HL-60 (cell line): Measurements from ENCODE around the gene TMEM61.

Experiments used
- DNase-seq, 2 experiments: peaks; one replicate each; pipeline ENCODE4 v3.0.0-alpha.2; 2010 to 2020; ENCODE audit warnings: low read depth in 1 of 2, low spot score in 1 of 2
- H3K27ac ChIP-seq: fragments of 250-450 bp; sonication (Bioruptor Pico); replicated peaks from 2 replicates; pipeline ENCODE4 v1.5.1; 2020; ENCODE audit warnings: mild to moderate bottlenecking, moderate library complexity
- H3K27me3 ChIP-seq: fragments of 250-450 bp; sonication (Bioruptor Pico); 2 replicates; pipeline ENCODE4 v1.5.1; 2021; ENCODE audit warnings: mild to moderate bottlenecking, moderate library complexity; ENCODE audit not compliant: insufficient read depth, poor library complexity, severe bottlenecking
- H3K4me3 ChIP-seq: replicated peaks from 2 replicates; pipeline ENCODE4 v1.5.1; 2011; ENCODE audit warnings: mild to moderate bottlenecking, control low read depth, low read length; ENCODE audit not compliant: insufficient read depth
- GABPA ChIP-seq: IDR thresholded peaks from 2 replicates; pipeline ENCODE4 v1.6.1; 2012; ENCODE audit warnings: low read depth
- POLR2AphosphoS5 ChIP-seq: IDR thresholded peaks from 2 replicates; pipeline ENCODE4 v1.6.1; 2012; ENCODE audit warnings: low read depth
- SPI1 ChIP-seq: IDR thresholded peaks from 2 replicates; pipeline ENCODE4 v1.6.1; 2012; ENCODE audit warnings: low read depth, mild to moderate bottlenecking, borderline replicate concordance
- TF ChIP-seq, protein P1 (sequence below): IDR thresholded peaks from 2 replicates; pipeline ENCODE4 v1.6.1; 2012; ENCODE audit warnings: low read depth; ENCODE audit not compliant: insufficient replicate concordance
- TF ChIP-seq, protein P2 (sequence below): IDR thresholded peaks from one replicate; pipeline ENCODE4 v1.5.1; 2011; ENCODE audit warnings: low read length, control low read depth, inconsistent platforms; ENCODE audit not compliant: insufficient read depth

The TMEM61 gene

DNA sequence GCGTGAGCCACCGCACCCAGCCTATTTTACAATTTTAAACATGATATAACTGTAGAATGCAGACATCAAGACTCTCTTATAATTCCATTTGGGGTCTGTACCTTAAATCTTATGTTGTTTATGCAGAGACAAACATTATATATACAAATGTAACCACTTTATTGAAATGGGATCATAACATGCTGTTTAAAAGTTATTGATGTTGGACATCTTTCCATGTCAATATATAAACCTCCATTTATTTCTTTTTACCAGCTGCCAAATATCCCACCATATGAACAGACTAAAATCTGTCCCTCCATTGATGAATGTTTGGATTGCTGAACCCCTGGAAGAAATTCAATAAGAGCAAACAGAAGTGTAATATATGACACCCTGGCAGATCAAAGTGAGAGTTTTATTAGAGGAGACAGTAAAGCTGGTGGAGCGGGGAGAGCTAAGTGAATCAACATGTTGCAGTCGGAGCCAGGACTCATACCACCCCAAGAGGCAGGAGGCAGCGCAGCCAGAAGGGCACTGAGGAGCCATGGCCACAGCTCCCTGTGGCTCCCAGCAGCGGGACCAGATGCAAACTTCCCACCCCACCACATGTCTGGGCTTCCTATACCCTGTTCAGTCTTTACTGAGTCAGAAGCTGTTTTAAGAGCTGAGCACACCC lies 54.2 kb downstream of the TMEM61 start:
- Histone ChIP-seq H3K4me3 (no peak overlapping the region), H3K27me3 (peaks cover 21% of the 10 kb centered on the region), H3K27ac (no peak overlapping the region)
- DNase-seq = no peak
- TF ChIP-seq POLR2AphosphoS5 (no peak), SPI1 (no peak), GABPA (no peak)
- TF ChIP-seq, protein P1, sequence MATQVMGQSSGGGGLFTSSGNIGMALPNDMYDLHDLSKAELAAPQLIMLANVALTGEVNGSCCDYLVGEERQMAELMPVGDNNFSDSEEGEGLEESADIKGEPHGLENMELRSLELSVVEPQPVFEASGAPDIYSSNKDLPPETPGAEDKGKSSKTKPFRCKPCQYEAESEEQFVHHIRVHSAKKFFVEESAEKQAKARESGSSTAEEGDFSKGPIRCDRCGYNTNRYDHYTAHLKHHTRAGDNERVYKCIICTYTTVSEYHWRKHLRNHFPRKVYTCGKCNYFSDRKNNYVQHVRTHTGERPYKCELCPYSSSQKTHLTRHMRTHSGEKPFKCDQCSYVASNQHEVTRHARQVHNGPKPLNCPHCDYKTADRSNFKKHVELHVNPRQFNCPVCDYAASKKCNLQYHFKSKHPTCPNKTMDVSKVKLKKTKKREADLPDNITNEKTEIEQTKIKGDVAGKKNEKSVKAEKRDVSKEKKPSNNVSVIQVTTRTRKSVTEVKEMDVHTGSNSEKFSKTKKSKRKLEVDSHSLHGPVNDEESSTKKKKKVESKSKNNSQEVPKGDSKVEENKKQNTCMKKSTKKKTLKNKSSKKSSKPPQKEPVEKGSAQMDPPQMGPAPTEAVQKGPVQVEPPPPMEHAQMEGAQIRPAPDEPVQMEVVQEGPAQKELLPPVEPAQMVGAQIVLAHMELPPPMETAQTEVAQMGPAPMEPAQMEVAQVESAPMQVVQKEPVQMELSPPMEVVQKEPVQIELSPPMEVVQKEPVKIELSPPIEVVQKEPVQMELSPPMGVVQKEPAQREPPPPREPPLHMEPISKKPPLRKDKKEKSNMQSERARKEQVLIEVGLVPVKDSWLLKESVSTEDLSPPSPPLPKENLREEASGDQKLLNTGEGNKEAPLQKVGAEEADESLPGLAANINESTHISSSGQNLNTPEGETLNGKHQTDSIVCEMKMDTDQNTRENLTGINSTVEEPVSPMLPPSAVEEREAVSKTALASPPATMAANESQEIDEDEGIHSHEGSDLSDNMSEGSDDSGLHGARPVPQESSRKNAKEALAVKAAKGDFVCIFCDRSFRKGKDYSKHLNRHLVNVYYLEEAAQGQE = no peak
- TF ChIP-seq, protein P2, sequence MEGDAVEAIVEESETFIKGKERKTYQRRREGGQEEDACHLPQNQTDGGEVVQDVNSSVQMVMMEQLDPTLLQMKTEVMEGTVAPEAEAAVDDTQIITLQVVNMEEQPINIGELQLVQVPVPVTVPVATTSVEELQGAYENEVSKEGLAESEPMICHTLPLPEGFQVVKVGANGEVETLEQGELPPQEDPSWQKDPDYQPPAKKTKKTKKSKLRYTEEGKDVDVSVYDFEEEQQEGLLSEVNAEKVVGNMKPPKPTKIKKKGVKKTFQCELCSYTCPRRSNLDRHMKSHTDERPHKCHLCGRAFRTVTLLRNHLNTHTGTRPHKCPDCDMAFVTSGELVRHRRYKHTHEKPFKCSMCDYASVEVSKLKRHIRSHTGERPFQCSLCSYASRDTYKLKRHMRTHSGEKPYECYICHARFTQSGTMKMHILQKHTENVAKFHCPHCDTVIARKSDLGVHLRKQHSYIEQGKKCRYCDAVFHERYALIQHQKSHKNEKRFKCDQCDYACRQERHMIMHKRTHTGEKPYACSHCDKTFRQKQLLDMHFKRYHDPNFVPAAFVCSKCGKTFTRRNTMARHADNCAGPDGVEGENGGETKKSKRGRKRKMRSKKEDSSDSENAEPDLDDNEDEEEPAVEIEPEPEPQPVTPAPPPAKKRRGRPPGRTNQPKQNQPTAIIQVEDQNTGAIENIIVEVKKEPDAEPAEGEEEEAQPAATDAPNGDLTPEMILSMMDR = no peak

DNA sequence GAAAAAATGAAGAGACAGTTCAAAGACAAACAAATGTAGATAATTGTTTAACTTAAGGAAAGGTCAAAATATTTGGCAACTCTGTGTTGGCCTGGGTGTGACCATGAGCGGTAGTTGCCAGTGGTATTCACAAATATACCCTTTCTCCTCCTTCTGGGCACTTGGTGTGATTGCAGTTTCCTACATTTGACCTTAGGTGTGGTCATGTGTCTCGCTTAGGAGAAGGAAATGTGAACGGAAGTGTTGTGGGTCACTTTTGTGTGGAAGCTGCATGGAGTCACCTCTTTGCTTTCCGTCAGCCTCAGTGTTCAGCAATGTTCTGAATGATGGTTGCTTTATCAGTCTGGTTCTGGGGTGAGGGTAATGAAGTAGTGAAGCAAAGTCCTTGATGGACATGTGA lies 55.5 kb downstream of the TMEM61 start:
- H3K4me3 ChIP-seq = no peak overlapping the region
- H3K27ac ChIP-seq = no peak overlapping the region; the same call in 1 of the 2 replicates
- peaks cover 34% of the 10 kb centered on the region for H3K27me3 ChIP-seq
- no peak for TF ChIP-seq GABPA
- no peak for TF ChIP-seq POLR2AphosphoS5
- TF ChIP-seq, protein P2 = no peak
- peak; percentile 20 to 49 for DNase-seq

DNA sequence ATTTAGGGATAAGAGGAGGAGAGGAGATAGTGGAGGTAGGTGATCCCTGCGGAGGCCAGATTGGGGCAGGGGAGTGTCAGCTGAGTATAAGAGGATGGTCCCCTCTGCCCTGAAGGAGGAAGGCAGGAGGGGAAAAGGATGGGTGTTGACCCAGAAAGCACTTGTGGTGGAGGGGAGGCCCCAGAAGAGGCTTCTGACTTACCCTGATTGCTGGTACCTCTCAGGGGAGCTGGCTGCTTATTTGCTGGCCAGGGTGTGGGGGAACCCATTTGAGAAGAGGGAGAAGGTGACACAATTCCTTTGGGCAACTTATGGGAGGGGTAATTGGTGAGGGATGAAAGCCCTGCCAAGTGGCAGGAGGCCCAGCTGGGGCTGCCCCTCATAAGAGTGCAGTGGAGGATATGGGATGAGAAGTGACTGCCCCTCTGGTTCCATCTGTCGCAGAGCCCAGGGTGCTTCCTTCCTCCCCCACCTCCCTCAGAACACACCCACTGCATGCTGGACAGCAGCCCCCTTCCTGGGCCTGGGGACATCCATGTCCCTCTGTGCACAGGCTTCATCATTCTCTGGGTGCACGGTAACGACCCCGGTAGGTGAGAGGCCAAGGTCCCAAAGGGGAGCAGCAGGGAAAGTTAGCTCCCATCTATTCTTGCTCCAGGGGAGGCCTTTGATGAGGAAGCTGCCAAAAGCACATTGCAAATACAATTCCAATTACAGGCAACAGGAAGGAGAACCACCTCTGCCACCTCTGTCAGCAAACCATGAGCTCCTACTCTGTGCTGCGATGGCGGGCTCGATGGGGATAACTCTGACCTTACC lies 57.5 kb downstream of the TMEM61 start:
- no peak for TF ChIP-seq GABPA
- TF ChIP-seq, protein P1 = no peak
- no peak for TF ChIP-seq POLR2AphosphoS5
- no peak for TF ChIP-seq SPI1
- TF ChIP-seq, protein P2 = no peak
- peaks cover 40% of the 10 kb centered on the region for H3K27me3 ChIP-seq

DNA sequence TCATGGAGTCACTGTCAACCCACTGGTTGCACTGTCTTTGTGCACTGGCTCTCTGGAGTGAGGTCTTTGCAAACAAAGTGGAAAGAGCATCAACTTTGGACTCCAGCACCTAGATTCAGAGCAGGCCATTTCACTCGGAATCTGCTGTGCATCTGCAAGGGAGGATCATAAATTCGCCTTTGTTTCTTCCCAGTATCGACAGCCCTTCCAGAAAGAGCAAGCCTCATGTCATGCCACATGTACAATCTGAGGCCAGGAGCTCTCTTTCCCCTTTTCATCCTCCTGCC lies 58.1 kb downstream of the TMEM61 start:
- Histone ChIP-seq H3K4me3 (no peak overlapping the region), H3K27ac (no peak overlapping the region), H3K27me3 (peaks cover 40% of the 10 kb centered on the region)
- DNase-seq = no peak
- TF ChIP-seq SPI1 = no peak
- TF ChIP-seq GABPA = no peak
- no peak for TF ChIP-seq POLR2AphosphoS5
- TF ChIP-seq, protein P1 = no peak
- TF ChIP-seq, protein P2 = no peak

More for the DNA sequence above, 57.5 kb downstream of the TMEM61 start:
- H3K27ac ChIP-seq = no peak overlapping the region
- H3K4me3 ChIP-seq = no peak overlapping the region
- no peak for DNase-seq
